Measurements from ENCODE around the gene BRF1. TPM values are rescaled to one million over a fixed set of nuclear protein-coding genes. Genes with fewer than 3 reads are reported as not detected.

BRF1 gene
- total RNA-seq, 1 experiment from 2014 or later = 26.4 TPM

GRCh38 chr14:105213361-105213760 is 87.4 kb downstream of the BRF1 start:
- peak overlapping the region; percentile 19; the same call in 1 of the 2 replicates for H3K27ac Mint-ChIP-seq
- no peaks in the 10 kb centered on the region for H3K27me3 Mint-ChIP-seq (ENCODE audit: low read depth)
- H3K9me3 Mint-ChIP-seq = peaks cover 9% of the 10 kb centered on the region
- DNase-seq (ENCODE audit: low spot score) (no peak), ATAC-seq (no peak)
- H3K36me3 Mint-ChIP-seq = peaks cover 5% of the 10 kb centered on the region; the same call in 1 of the 2 replicates
- ChIA-PET CTCF (interaction anchor here (1.0 to 1.5 kb wide), 6 partner anchors 19 to 315 kb away, joined by 3 read pairs; no protein-coding TSS in a partner anchor), POLR2A (interaction anchor here (1.5 kb wide), 1 partner anchor 10 kb away, joined by 4 read pairs; no protein-coding TSS in a partner anchor)
- H3K4me3 Mint-ChIP-seq = no peak overlapping the region
- TF ChIP-seq MAX (CRISPR knock-in tag; IDR thresholded peaks at IDR 0.05) (no peak), AFF4 (CRISPR knock-in tag; IDR thresholded peaks at IDR 0.05; ENCODE audit: borderline replicate concordance) (no peak), USF2 (CRISPR knock-in tag; IDR thresholded peaks at IDR 0.05) (no peak), ZNF532 (CRISPR knock-in tag; IDR thresholded peaks at IDR 0.05; ENCODE audit: borderline replicate concordance) (no peak), E2F5 (CRISPR knock-in tag; IDR thresholded peaks at IDR 0.05) (no peak), ZBTB43 (CRISPR knock-in tag; IDR thresholded peaks at IDR 0.05) (no peak), RORB (CRISPR knock-in tag; IDR thresholded peaks at IDR 0.05) (no peak), GABPB1 (CRISPR knock-in tag; IDR thresholded peaks at IDR 0.05) (no peak), USF1 (CRISPR knock-in tag; IDR thresholded peaks at IDR 0.05) (no peak), CTCF (IDR thresholded peaks at IDR 0.05) (no peak), ZNF423 (CRISPR knock-in tag; IDR thresholded peaks at IDR 0.05) (no peak), ZNF671 (CRISPR knock-in tag; IDR thresholded peaks at IDR 0.05) (no peak)
- no peaks in the 10 kb centered on the region for H3K4me1 Mint-ChIP-seq

Data from WTC11 (cell line).